CD4-positive, alpha-beta T cell (primary cell): Measurements from ENCODE around the gene ELP4. TPM values are rescaled to one million over a fixed set of nuclear protein-coding genes. Genes with fewer than 3 reads are reported as not detected.
"Not testable (repeated sequence)": the region's sequence is repeated elsewhere in the genome, so short reads cannot be mapped to it uniquely, and the experiment has no call there.

Experiments used
- ATAC-seq: fragments of 200-7000 bp; cut with Tn5 transposase; one replicate; pipeline ENCODE4 v1.10.0; 2022; ENCODE audit warnings: mild to moderate bottlenecking; ENCODE audit not compliant: poor library complexity
- CTCF ChIA-PET: fragments of 350-600 bp; sonication (Branson Sonifier 250); formaldehyde crosslinking; loops from one replicate; lab custom pipeline; 2021; ENCODE audit warnings: antibody characterized with exemption, inconsistent platforms; lab: Charles Lee
- POLR2A ChIA-PET: fragments of 350-600 bp; sonication (Branson Sonifier 250); formaldehyde crosslinking; loops from one replicate; lab custom pipeline; 2021; ENCODE audit warnings: antibody characterized with exemption, inconsistent platforms; lab: Charles Lee
- DNase-seq, 14 experiments: peaks; one replicate each; pipeline ENCODE4 v3.0.0-alpha.2; 2013 to 2020; ENCODE audit warnings: mixed read lengths in 2 of 14
- H3K27ac ChIP-seq, 2 donors: one replicate each; pipeline versions ENCODE4 v1.5.1 to v1.7.0; 2013; ENCODE audit warnings: low read length in 2 of 2, low read depth in 1 of 2, mild to moderate bottlenecking in 1 of 2
- H3K27me3 ChIP-seq, 2 experiments: 1 replicate in 1 of 2; 2 replicates in 1 of 2; pipeline versions ENCODE4 v1.6.1 to v1.7.0; 2013; ENCODE audit warnings: low read length in 2 of 2, control low read depth in 1 of 2, mild to moderate bottlenecking in 1 of 2, moderate library complexity in 1 of 2; ENCODE audit not compliant: insufficient read depth in 2 of 2, control insufficient read depth in 1 of 2
- H3K36me3 ChIP-seq: one replicate; pipeline ENCODE4 v1.6.1; 2013; ENCODE audit warnings: low read length, control low read depth; ENCODE audit not compliant: insufficient read depth
- H3K4me1 ChIP-seq: one replicate; pipeline ENCODE4 v1.6.1; 2013; ENCODE audit warnings: low read length, control low read depth; ENCODE audit not compliant: insufficient read depth
- H3K4me3 ChIP-seq: one replicate; pipeline ENCODE4 v1.5.1; 2013; ENCODE audit warnings: mild to moderate bottlenecking, low read length, moderate library complexity
- H3K9me3 ChIP-seq, 2 experiments: 1 replicate in 1 of 2; 2 replicates in 1 of 2; pipeline versions ENCODE4 v1.6.1 to v1.7.0; 2013; ENCODE audit warnings: low read length in 2 of 2, mild to moderate bottlenecking in 2 of 2, control low read depth in 1 of 2, moderate library complexity in 1 of 2; ENCODE audit not compliant: control insufficient read depth in 1 of 2, insufficient read depth in 1 of 2
- H3K27ac Mint-ChIP-seq: one replicate; pipeline ENCODE4 v1.8.0; 2020; ENCODE audit warnings: mixed read lengths
- H3K27me3 Mint-ChIP-seq: one replicate; pipeline ENCODE4 v1.8.0; 2021; ENCODE audit warnings: mixed read lengths
- H3K36me3 Mint-ChIP-seq: one replicate; pipeline ENCODE4 v1.8.0; 2021; ENCODE audit warnings: low read depth, mixed read lengths
- H3K4me1 Mint-ChIP-seq: one replicate; pipeline ENCODE4 v1.8.0; 2021; ENCODE audit warnings: low read depth, mixed read lengths
- H3K4me3 Mint-ChIP-seq: one replicate; pipeline ENCODE4 v1.8.0; 2020; ENCODE audit warnings: mild to moderate bottlenecking, mixed read lengths
- H3K9me3 Mint-ChIP-seq: one replicate; pipeline ENCODE4 v1.8.0; 2020; ENCODE audit warnings: mixed read lengths
- CTCF ChIP-seq: fragments of 200-600 bp; IDR thresholded peaks from one replicate; pipeline ENCODE4 v1.8.0; 2022; ENCODE audit warnings: antibody characterized with exemption, mild to moderate bottlenecking
- intact Hi-C, 2 experiments: fragments of 100-400 bp; cut with DNase I in 1 of 2; cut with micrococcal nuclease in 1 of 2; formaldehyde crosslinking; loops; one replicate each; pipeline versions ENCODE4 v1.15.1 to v1.9.0; 2023 to 2025; cut with DNase I, micrococcal nuclease
- total RNA-seq, 174 experiments: library from RNA in 2 of 174; stranded (reverse) in 2 of 174; gene quantifications; one replicate each; pipeline ENCODE4 v1.2.3 and lab custom pipeline; 2021 to 2026

The ELP4 gene
- total RNA-seq, 2 experiments from 2014 or later, result 9.5 to 10.3 TPM

GRCh38 chr11:31492320-31492913 lies 17.1 kb upstream of the ELP4 start:
- no peak for DNase-seq
- Mint-ChIP-seq H3K36me3 (peaks cover 47% of the 10 kb centered on the region), H3K27me3 (no peaks in the 10 kb centered on the region), H3K27ac (no peak overlapping the region), H3K4me1 (peaks cover 30% of the 10 kb centered on the region), H3K4me3 (no peak overlapping the region), H3K9me3 (no peaks in the 10 kb centered on the region)
- Histone ChIP-seq H3K27me3 (no peaks in the 10 kb centered on the region), H3K9me3 (peaks cover 0 to 3% of the 10 kb centered on the region in 2 experiments), H3K36me3 (no peaks in the 10 kb centered on the region), H3K4me1 (no peaks in the 10 kb centered on the region), H3K4me3 (no peak overlapping the region), H3K27ac (no peak overlapping the region)
- ChIA-PET CTCF (no interaction called here), POLR2A (interaction anchor here (1.1 kb wide), 1 partner anchor 18 kb away, joined by 3 read pairs; no protein-coding TSS in a partner anchor)
- no peak for TF ChIP-seq CTCF
- ATAC-seq, result no peak
- intact Hi-C loops, result loop anchor here in 1 of 2 experiments (10.0 kb wide), 1 partner anchor 682 kb away; no protein-coding TSS in a partner anchor

- H3K4me1 Mint-ChIP-seq, result peaks cover 31% of the 10 kb centered on the region
- POLR2A ChIA-PET, result no interaction called here
- intact Hi-C loops, result loop anchor here in 1 of 2 experiments (10.0 kb wide), 1 partner anchor 682 kb away; no protein-coding TSS in a partner anchor
Measured at GRCh38 chr11:31493235-31493634, 16.3 kb upstream of the ELP4 start.

GRCh38 chr11:31493762-31494161 lies 15.8 kb upstream of the ELP4 start:
- H3K4me1 ChIP-seq, H3K36me3 ChIP-seq, H3K4me3 ChIP-seq, H3K4me3 Mint-ChIP-seq, H3K27me3 ChIP-seq, H3K9me3 ChIP-seq, DNase-seq, ATAC-seq, POLR2A ChIA-PET, H3K27me3 Mint-ChIP-seq, H3K27ac ChIP-seq, CTCF ChIA-PET, H3K9me3 Mint-ChIP-seq, H3K27ac Mint-ChIP-seq: not testable (repeated sequence)
- peaks cover 36% of the 10 kb centered on the region for H3K4me1 Mint-ChIP-seq
- intact Hi-C loops, result loop anchor here in 1 of 2 experiments (10.0 kb wide), 1 partner anchor 681 kb away; no protein-coding TSS in a partner anchor
- H3K36me3 Mint-ChIP-seq, result peaks cover 52% of the 10 kb centered on the region

More at GRCh38 chr11:31493235-31493634, 16.3 kb upstream of the ELP4 start:
- no peaks in the 10 kb centered on the region for H3K27me3 ChIP-seq
- H3K9me3 Mint-ChIP-seq, result no peaks in the 10 kb centered on the region
- H3K27ac ChIP-seq, result no peak overlapping the region
- H3K4me1 ChIP-seq, result no peaks in the 10 kb centered on the region
- no peak for DNase-seq
- no peak for TF ChIP-seq CTCF
- CTCF ChIA-PET, result no interaction called here
- H3K36me3 Mint-ChIP-seq, result peaks cover 48% of the 10 kb centered on the region
- H3K27ac Mint-ChIP-seq, result no peak overlapping the region
- H3K27me3 Mint-ChIP-seq, result no peaks in the 10 kb centered on the region
- H3K4me3 ChIP-seq, result no peak overlapping the region
- H3K4me3 Mint-ChIP-seq, result no peak overlapping the region
- peaks cover 0 to 3% of the 10 kb centered on the region in 2 experiments for H3K9me3 ChIP-seq
- no peak for ATAC-seq
- no peaks in the 10 kb centered on the region for H3K36me3 ChIP-seq
